Mesenchymal stem cell (in vitro differentiated cells and primary cell): ENCODE results near the gene CA5A.
"Not testable (repeated sequence)": the region's sequence is repeated elsewhere in the genome, so short reads cannot be mapped to it uniquely, and the experiment has no call there.

Experiments
- DNase-seq: peaks from one replicate; pipeline ENCODE4 v3.0.0-alpha.2; 2013
- H2AFZ ChIP-seq: one replicate; pipeline ENCODE4 v1.6.1; 2013; ENCODE audit warnings: low read depth, mild to moderate bottlenecking, control low read depth, inconsistent platforms, low read length, moderate library complexity
- H2AK5ac ChIP-seq: 2 replicates; pipeline ENCODE4 v1.6.1; 2013; ENCODE audit warnings: low read length, moderate library complexity, mild to moderate bottlenecking, inconsistent platforms; ENCODE audit not compliant: severe bottlenecking
- H2BK120ac ChIP-seq: one replicate; pipeline ENCODE4 v1.6.1; 2013; ENCODE audit warnings: low read depth, mild to moderate bottlenecking, inconsistent platforms, low read length, moderate library complexity
- H2BK12ac ChIP-seq, 2 experiments: one replicate each; pipeline ENCODE4 v1.6.1; 2013; ENCODE audit warnings: inconsistent platforms in 2 of 2, low read length in 2 of 2, mild to moderate bottlenecking in 2 of 2, moderate library complexity in 2 of 2, control low read depth in 1 of 2
- H2BK15ac ChIP-seq: one replicate; pipeline ENCODE4 v1.6.1; 2013; ENCODE audit warnings: mild to moderate bottlenecking, low read depth, inconsistent platforms; ENCODE audit not compliant: poor library complexity, severe bottlenecking
- H2BK5ac ChIP-seq: 2 replicates; pipeline ENCODE4 v1.6.1; 2013; ENCODE audit warnings: low read depth, mild to moderate bottlenecking, low read length, control low read depth, inconsistent platforms; ENCODE audit not compliant: poor library complexity, severe bottlenecking
- H3K14ac ChIP-seq, 2 experiments: one replicate each; pipeline ENCODE4 v1.6.1; 2013; ENCODE audit warnings: inconsistent platforms in 2 of 2, low read length in 2 of 2, control low read depth in 1 of 2, mild to moderate bottlenecking in 1 of 2, moderate library complexity in 1 of 2
- H3K18ac ChIP-seq, 2 experiments: one replicate each; pipeline ENCODE4 v1.6.1; 2013; ENCODE audit warnings: inconsistent platforms in 2 of 2, low read length in 2 of 2, control low read depth in 1 of 2, low read depth in 1 of 2, mild to moderate bottlenecking in 1 of 2
- H3K23ac ChIP-seq, 2 experiments: one replicate each; pipeline ENCODE4 v1.6.1; 2013; ENCODE audit warnings: inconsistent platforms in 2 of 2, low read length in 2 of 2, mild to moderate bottlenecking in 2 of 2, moderate library complexity in 2 of 2, control low read depth in 1 of 2
- H3K27ac ChIP-seq: 2 replicates; pipeline ENCODE4 v1.5.1; 2013; ENCODE audit warnings: mild to moderate bottlenecking, moderate library complexity, low read length, control low read depth, inconsistent platforms; ENCODE audit not compliant: poor library complexity, severe bottlenecking
- H3K27me3 ChIP-seq, 2 experiments: 2 replicates each; pipeline versions ENCODE4 v1.6.1 to v1.7.0; 2013; ENCODE audit warnings: low read length in 2 of 2, mild to moderate bottlenecking in 2 of 2, moderate library complexity in 2 of 2, control low read depth in 1 of 2, inconsistent platforms in 1 of 2; ENCODE audit not compliant: control insufficient read depth in 1 of 2, insufficient read depth in 1 of 2
- H3K36me3 ChIP-seq, 2 experiments: 2 replicates each; pipeline versions ENCODE4 v1.6.1 to v1.7.0; 2013; ENCODE audit warnings: low read length in 2 of 2, control low read depth in 1 of 2, inconsistent platforms in 1 of 2, low read depth in 1 of 2, mild to moderate bottlenecking in 1 of 2; ENCODE audit not compliant: insufficient read depth in 2 of 2, control insufficient read depth in 1 of 2
- H3K4ac ChIP-seq, 2 experiments: one replicate each; pipeline ENCODE4 v1.6.1; 2013; ENCODE audit warnings: inconsistent platforms in 2 of 2, low read length in 2 of 2, mild to moderate bottlenecking in 2 of 2, moderate library complexity in 2 of 2, control low read depth in 1 of 2, low read depth in 1 of 2
- H3K4me1 ChIP-seq: 2 replicates; pipeline ENCODE4 v1.6.1; 2013; ENCODE audit warnings: low read depth, low read length, control low read depth; ENCODE audit not compliant: control insufficient read depth, insufficient read depth
- H3K4me2 ChIP-seq: 2 replicates; pipeline ENCODE4 v1.6.1; 2013; ENCODE audit warnings: low read length, mild to moderate bottlenecking, inconsistent platforms; ENCODE audit not compliant: poor library complexity, severe bottlenecking
- H3K4me3 ChIP-seq, 2 experiments: 2 replicates each; pipeline versions ENCODE4 v1.5.1 to v1.7.0; 2013; ENCODE audit warnings: low read length in 2 of 2, mild to moderate bottlenecking in 2 of 2, control low read depth in 1 of 2, low read depth in 1 of 2; ENCODE audit not compliant: insufficient read depth in 1 of 2
- H3K79me1 ChIP-seq: replicated peaks from 2 replicates; pipeline ENCODE4 v1.6.1; 2013; ENCODE audit warnings: mild to moderate bottlenecking, control low read depth, low read length, inconsistent platforms; ENCODE audit not compliant: poor library complexity, severe bottlenecking
- H3K9ac ChIP-seq: 2 replicates; pipeline ENCODE4 v1.7.0; 2013; ENCODE audit warnings: mild to moderate bottlenecking, low read length, moderate library complexity
- H3K9me3 ChIP-seq: 2 replicates; pipeline ENCODE4 v1.7.0; 2013; ENCODE audit warnings: mild to moderate bottlenecking, low read length; ENCODE audit not compliant: control insufficient read depth
- H4K8ac ChIP-seq: one replicate; pipeline ENCODE4 v1.6.1; 2013; ENCODE audit warnings: inconsistent platforms, mild to moderate bottlenecking, low read length, moderate library complexity
- H4K91ac ChIP-seq: one replicate; pipeline ENCODE4 v1.6.1; 2013; ENCODE audit warnings: mild to moderate bottlenecking, low read length, inconsistent platforms
- WGBS: methylation state at CpG from one replicate; pipeline ENCODE4 v1.1.7; 2013; ENCODE audit warnings: mixed read lengths; 5-methylcytosine and 5-hydroxymethylcytosine counted together

CA5A gene

DNA sequence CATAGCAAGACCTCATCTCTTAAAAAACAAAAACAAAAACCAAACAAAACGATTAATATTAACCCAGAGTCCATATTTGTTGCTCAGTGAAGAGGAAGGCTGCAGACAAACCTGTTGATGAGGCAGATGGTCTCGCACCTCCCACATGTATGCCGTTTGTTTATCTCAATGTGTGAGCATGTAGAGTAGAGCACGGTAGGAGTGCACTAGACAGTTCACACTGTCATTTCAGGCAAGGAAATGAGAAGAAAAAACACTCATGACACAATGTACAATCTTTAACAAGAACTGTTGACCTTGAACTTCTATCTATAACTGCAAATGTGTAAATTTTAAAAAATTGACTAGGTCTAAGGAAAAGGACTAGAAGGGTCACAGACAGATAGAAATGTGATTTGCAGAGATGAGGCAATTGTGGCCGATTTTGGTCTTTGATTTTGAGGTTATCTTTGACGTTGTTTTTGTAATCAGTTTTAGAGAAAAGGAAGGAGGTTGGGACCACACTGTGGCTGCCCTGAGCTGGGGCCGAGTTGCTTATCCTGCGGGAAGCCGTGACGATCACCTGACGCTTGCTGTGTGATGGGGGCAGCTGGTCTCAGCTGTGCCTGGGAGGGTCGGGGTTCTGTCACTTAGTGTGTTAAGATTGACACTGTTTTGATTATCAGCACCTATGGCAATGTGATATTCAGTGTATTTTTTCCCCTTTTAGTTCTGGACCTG lies 43.7 kb upstream of the CA5A start:
- H3K23ac ChIP-seq, H2BK120ac ChIP-seq, H4K8ac ChIP-seq, H3K27ac ChIP-seq, H2AK5ac ChIP-seq, H3K9me3 ChIP-seq, H3K18ac ChIP-seq, H2BK15ac ChIP-seq, H2BK5ac ChIP-seq, H3K4me3 ChIP-seq, H2AFZ ChIP-seq, H3K14ac ChIP-seq, H3K4me2 ChIP-seq, H3K27me3 ChIP-seq, H3K9ac ChIP-seq, H2BK12ac ChIP-seq, H3K4me1 ChIP-seq, H3K4ac ChIP-seq, DNase-seq: not testable (repeated sequence)
- 92% methylated on average over 11 of the region's 12 CpGs for WGBS
- Histone ChIP-seq H4K91ac (peak overlapping the region; percentile 15), H3K36me3 (peaks cover 31 to 32% of the 10 kb centered on the region in 2 experiments), H3K79me1 (peaks cover 20% of the 10 kb centered on the region)

DNA sequence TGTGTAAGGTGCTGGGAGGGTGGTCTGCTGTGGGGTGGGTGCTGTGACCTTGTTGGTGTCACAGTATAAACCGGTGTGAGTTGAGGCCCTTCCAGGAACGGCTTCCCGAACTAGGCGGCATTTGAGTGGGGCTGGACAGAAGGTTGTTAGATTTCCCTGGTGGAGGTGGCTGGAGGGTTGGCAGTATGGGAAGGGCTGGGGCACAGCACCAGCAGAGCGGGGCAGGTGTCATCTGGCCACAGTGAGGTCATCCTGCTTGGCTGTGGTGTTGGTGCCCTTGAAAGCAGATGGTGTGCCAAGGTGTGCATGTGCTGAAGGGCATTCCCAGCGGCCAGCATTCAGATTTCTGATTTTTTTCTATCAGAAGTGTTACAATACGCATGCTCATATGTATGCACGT lies 43.0 kb upstream of the CA5A start:
- Histone ChIP-seq H4K91ac (no peak overlapping the region), H2AFZ (no peak overlapping the region), H2AK5ac (no peak overlapping the region), H3K27me3 (no peaks in the 10 kb centered on the region), H2BK15ac (no peak overlapping the region), H3K79me1 (peaks cover 25% of the 10 kb centered on the region), H3K4ac (no peak overlapping the region), H3K23ac (no peak overlapping the region), H2BK5ac (no peak overlapping the region), H3K9ac (no peak overlapping the region), H3K18ac (no peak overlapping the region), H2BK12ac (no peak overlapping the region), H3K9me3 (no peaks in the 10 kb centered on the region), H3K4me3 (no peak overlapping the region), H4K8ac (no peak overlapping the region), H3K4me1 (peaks cover 6% of the 10 kb centered on the region), H3K4me2 (no peak overlapping the region), H2BK120ac (no peak overlapping the region), H3K36me3 (peaks cover 26 to 33% of the 10 kb centered on the region in 2 experiments), H3K27ac (no peak overlapping the region), H3K14ac (no peak overlapping the region)
- DNase-seq, result no peak
- WGBS, result 95% methylated on average over 5 of the region's 8 CpGs

GRCh38 chr16:87978127-87978526 lies 41.8 kb upstream of the CA5A start:
- whole genome bisulfite sequencing, result 95% methylated on average over 4 of the region's 5 CpGs

DNA sequence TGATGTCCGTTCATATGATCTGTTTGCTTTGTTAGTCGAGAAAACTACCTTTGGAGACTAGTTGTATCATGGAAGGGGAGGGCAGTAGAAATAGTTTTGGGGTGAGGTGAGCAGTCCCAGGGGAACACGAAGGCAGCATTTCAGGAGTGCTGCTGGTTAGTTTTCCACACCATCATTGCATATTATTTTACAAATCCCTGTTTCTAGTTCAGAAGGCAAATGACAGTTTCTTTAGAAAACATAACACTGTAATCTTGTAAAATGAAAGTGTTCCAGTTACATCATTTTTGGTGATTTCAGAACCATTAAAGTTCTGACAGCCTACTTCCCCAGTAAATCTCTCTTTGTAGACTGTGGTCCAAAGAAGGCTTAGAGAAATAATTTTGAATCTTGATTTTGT lies 40.3 kb upstream of the CA5A start:
- no peak overlapping the region for H3K18ac ChIP-seq
- no peak overlapping the region for H3K4ac ChIP-seq
- H3K9me3 ChIP-seq, result peaks cover 14% of the 10 kb centered on the region
- H3K4me1 ChIP-seq, result peaks cover 2% of the 10 kb centered on the region
- no peaks in the 10 kb centered on the region for H3K27me3 ChIP-seq
- 63% methylated on average over 2 of the region's 3 CpGs for WGBS
- H2BK120ac ChIP-seq, result no peak overlapping the region
- H3K79me1 ChIP-seq, result peaks cover 35% of the 10 kb centered on the region
- no peak overlapping the region for H3K4me2 ChIP-seq
- H3K4me3 ChIP-seq, result peak overlapping the region in 1 of 2 experiments; percentile 31
- DNase-seq, result no peak
- H2BK5ac ChIP-seq, result no peak overlapping the region
- no peak overlapping the region for H2BK15ac ChIP-seq
- no peak overlapping the region for H4K91ac ChIP-seq
- H3K23ac ChIP-seq, result no peak overlapping the region
- no peak overlapping the region for H3K14ac ChIP-seq
- H2AK5ac ChIP-seq, result no peak overlapping the region
- H4K8ac ChIP-seq, result no peak overlapping the region
- H2BK12ac ChIP-seq, result no peak overlapping the region
- H3K9ac ChIP-seq, result peak overlapping the region; percentile 71
- H2AFZ ChIP-seq, result no peak overlapping the region
- no peak overlapping the region for H3K27ac ChIP-seq
- H3K36me3 ChIP-seq, result peaks cover 18 to 27% of the 10 kb centered on the region in 2 experiments

More at GRCh38 chr16:87978127-87978526, 41.8 kb upstream of the CA5A start:
- no peak overlapping the region for H3K4me3 ChIP-seq
- no peak overlapping the region for H2BK120ac ChIP-seq
- H3K27me3 ChIP-seq, result no peaks in the 10 kb centered on the region
- no peaks in the 10 kb centered on the region for H3K9me3 ChIP-seq
- H3K4me2 ChIP-seq, result no peak overlapping the region
- H3K4me1 ChIP-seq, result peaks cover 3% of the 10 kb centered on the region
- no peak overlapping the region for H2AFZ ChIP-seq
- no peak overlapping the region for H2BK5ac ChIP-seq
- H4K8ac ChIP-seq, result no peak overlapping the region
- H3K79me1 ChIP-seq, result peaks cover 30% of the 10 kb centered on the region
- H3K27ac ChIP-seq, result no peak overlapping the region
- no peak overlapping the region for H3K4ac ChIP-seq
- DNase-seq, result no peak
- no peak overlapping the region for H2BK15ac ChIP-seq
- no peak overlapping the region for H2AK5ac ChIP-seq
- no peak overlapping the region for H4K91ac ChIP-seq
- no peak overlapping the region for H2BK12ac ChIP-seq
- H3K23ac ChIP-seq, result no peak overlapping the region
- H3K14ac ChIP-seq, result no peak overlapping the region
- H3K18ac ChIP-seq, result no peak overlapping the region
- no peak overlapping the region for H3K9ac ChIP-seq
- H3K36me3 ChIP-seq, result peaks cover 26 to 35% of the 10 kb centered on the region in 2 experiments
